Suprapubic skin (tissue), 4 donors: ENCODE measurements around the gene SENP1.

Experiments
- CTCF ChIP-seq, 2 donors: fragments of 200-600 bp in 1 of 2; fragments of 450-650 bp in 1 of 2; sonication (generic) in 1 of 2; IDR thresholded peaks; one replicate each; pipeline ENCODE4 v1.5.1; 2016 to 2019; ENCODE audit warnings: antibody characterized with exemption in 2 of 2, mild to moderate bottlenecking in 1 of 2, moderate library complexity in 1 of 2
- EP300 ChIP-seq: sonication (generic); formaldehyde crosslinking; IDR thresholded peaks from one replicate; pipeline ENCODE4 v1.6.1; 2017; ENCODE audit warnings: antibody characterized with exemption
- POLR2A ChIP-seq, 2 donors: fragments of 450-650 bp; IDR thresholded peaks; one replicate each; pipeline ENCODE4 v1.6.1; 2017; ENCODE audit warnings: antibody characterized with exemption in 2 of 2, mild to moderate bottlenecking in 2 of 2, moderate library complexity in 2 of 2
- POLR2AphosphoS5 ChIP-seq, 3 donors: sonication (generic); formaldehyde crosslinking; IDR thresholded peaks; one replicate each; pipeline ENCODE4 v1.6.1; 2017; ENCODE audit warnings: antibody characterized with exemption in 3 of 3

- TF ChIP-seq POLR2A (IDR thresholded peaks at IDR 0.05) (no peak), CTCF (IDR thresholded peaks at IDR 0.05) (no peak), EP300 (no peak), POLR2AphosphoS5 (IDR thresholded peaks at IDR 0.05) (no peak)
These were observed 103.1 kb downstream of the SENP1 start for GRCh38 chr12:48002773-48003218.
